Measurements from ENCODE around the gene NOS2. TPM values are rescaled to one million over a fixed set of nuclear protein-coding genes. Genes with fewer than 3 reads are reported as not detected.
"Not testable (repeated sequence)": the region's sequence is repeated elsewhere in the genome, so short reads cannot be mapped to it uniquely, and the experiment has no call there.

NOS2 gene
- total and polyA plus RNA-seq, 2 donors = 0.21 to 0.33 TPM

GRCh38 chr17:27839571-27840405, 39.5 kb upstream of the NOS2 start:
- not testable (repeated sequence) for DNase-seq (ENCODE audit: low read depth in 6 of 9, low spot score in 9 of 9); H3K4me3 ChIP-seq (ENCODE audit: low read length in 2 of 2); H3K36me3 ChIP-seq (ENCODE audit: control insufficient read depth in 2 of 2, insufficient read depth in 2 of 2, low read length in 1 of 2); H3K4me1 ChIP-seq (ENCODE audit: control insufficient read depth in 2 of 2, insufficient read depth in 2 of 2, low read length in 2 of 2); H3K27me3 ChIP-seq (ENCODE audit: control insufficient read depth in 2 of 2, insufficient read depth in 1 of 2, low read length in 1 of 2); H3K9me3 ChIP-seq (ENCODE audit: control insufficient read depth in 2 of 2, insufficient read depth in 1 of 2, low read length in 1 of 2); H3K27ac ChIP-seq (ENCODE audit: low read depth in 1 of 2, low read length in 1 of 2)
- 75% methylated on average over 1 of the region's 4 CpGs for WGBS

DNA sequence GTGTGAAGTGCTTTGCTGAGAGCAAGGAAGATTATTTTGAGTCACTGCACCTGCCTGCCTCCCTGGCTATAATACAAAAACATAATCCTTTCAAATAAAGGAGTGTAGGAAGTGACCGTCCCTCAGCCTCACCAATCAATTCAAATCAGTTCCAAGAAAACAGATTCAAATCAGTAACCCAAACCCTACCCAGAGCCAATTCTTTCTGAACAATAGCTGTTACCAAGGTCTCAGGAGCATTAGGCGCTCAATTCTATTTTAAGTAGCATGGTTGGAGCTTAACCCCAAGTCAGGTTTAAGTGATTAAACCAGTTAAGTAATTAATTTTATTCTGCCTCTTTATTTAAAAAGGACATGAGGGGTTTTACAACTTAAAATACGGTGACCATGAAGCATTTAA, 38.3 kb upstream of the NOS2 start:
- H3K4me1 ChIP-seq (ENCODE audit: control insufficient read depth in 2 of 2, insufficient read depth in 2 of 2, low read length in 2 of 2); H3K27ac ChIP-seq (ENCODE audit: low read depth in 1 of 2, low read length in 1 of 2); H3K27me3 ChIP-seq (ENCODE audit: control insufficient read depth in 2 of 2, insufficient read depth in 1 of 2, low read length in 1 of 2); H3K4me3 ChIP-seq (ENCODE audit: low read length in 2 of 2); H3K36me3 ChIP-seq (ENCODE audit: control insufficient read depth in 2 of 2, insufficient read depth in 2 of 2, low read length in 1 of 2); H3K9me3 ChIP-seq (ENCODE audit: control insufficient read depth in 2 of 2, insufficient read depth in 1 of 2, low read length in 1 of 2); DNase-seq (ENCODE audit: low read depth in 6 of 9, low spot score in 9 of 9): not testable (repeated sequence)
- 97% methylated on average over 2 of the region's 3 CpGs for WGBS

GRCh38 chr17:27837769-27838168, 37.4 kb upstream of the NOS2 start:
- H3K27me3 ChIP-seq (ENCODE audit: control insufficient read depth in 2 of 2, insufficient read depth in 1 of 2, low read length in 1 of 2) = not testable (repeated sequence)

DNA sequence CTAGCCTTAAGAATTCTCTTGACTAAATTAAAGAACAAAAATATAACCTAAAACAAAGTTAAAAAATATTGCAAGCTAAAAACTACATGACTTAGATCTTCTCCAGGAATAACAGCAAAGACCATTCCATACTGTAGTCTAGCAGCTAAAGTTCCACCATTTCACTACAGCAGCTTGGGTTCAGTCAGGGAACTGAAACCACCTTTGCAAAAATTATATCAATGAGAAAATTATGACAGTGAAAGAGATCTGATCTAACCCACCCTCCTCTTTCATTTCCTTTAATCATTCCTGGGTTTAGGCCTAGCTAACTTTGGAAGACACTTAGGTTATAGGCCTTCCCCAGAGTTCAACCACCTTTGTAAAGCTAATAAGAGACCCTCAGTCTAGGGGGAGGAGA, 36.3 kb upstream of the NOS2 start:
- Histone ChIP-seq H3K9me3 (ENCODE audit: control insufficient read depth in 2 of 2, insufficient read depth in 1 of 2, low read length in 1 of 2) (no peaks in the 10 kb centered on the region), H3K27ac (ENCODE audit: low read depth in 1 of 2, low read length in 1 of 2) (no peak overlapping the region), H3K4me3 (ENCODE audit: low read length in 2 of 2) (no peak overlapping the region), H3K36me3 (ENCODE audit: control insufficient read depth in 2 of 2, insufficient read depth in 2 of 2, low read length in 1 of 2) (no peaks in the 10 kb centered on the region), H3K27me3 (ENCODE audit: control insufficient read depth in 2 of 2, insufficient read depth in 1 of 2, low read length in 1 of 2) (no peaks in the 10 kb centered on the region), H3K4me1 (ENCODE audit: control insufficient read depth in 2 of 2, insufficient read depth in 2 of 2, low read length in 2 of 2) (no peaks in the 10 kb centered on the region)
- DNase-seq (ENCODE audit: low read depth in 6 of 9, low spot score in 9 of 9) = no peak

More at GRCh38 chr17:27837769-27838168, 37.4 kb upstream of the NOS2 start:
- 99% methylated on average over 1 of the region's 1 CpG for WGBS
- H3K36me3 ChIP-seq (ENCODE audit: control insufficient read depth in 2 of 2, insufficient read depth in 2 of 2, low read length in 1 of 2); H3K4me1 ChIP-seq (ENCODE audit: control insufficient read depth in 2 of 2, insufficient read depth in 2 of 2, low read length in 2 of 2); DNase-seq (ENCODE audit: low read depth in 6 of 9, low spot score in 9 of 9); H3K27ac ChIP-seq (ENCODE audit: low read depth in 1 of 2, low read length in 1 of 2); H3K4me3 ChIP-seq (ENCODE audit: low read length in 2 of 2); H3K9me3 ChIP-seq (ENCODE audit: control insufficient read depth in 2 of 2, insufficient read depth in 1 of 2, low read length in 1 of 2): not testable (repeated sequence)

DNA sequence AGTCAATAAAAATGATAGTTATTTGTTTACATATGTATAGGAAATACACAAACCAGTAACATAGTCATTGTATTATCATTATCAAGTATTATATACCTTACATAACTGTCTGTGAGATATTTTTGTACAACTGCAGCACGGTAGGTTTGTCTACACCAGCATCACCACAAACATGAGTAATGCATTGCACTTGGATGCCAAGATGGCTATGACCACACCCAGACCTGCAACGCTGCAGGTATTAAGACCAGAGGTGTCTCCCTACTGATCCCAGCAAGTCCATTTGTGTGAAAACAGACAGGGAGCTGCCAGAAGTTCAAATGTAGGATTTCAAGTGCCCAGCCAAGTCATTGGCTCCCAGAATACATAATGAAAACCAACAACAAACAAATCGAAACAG, 34.2 kb upstream of the NOS2 start:
- H3K27me3 ChIP-seq (ENCODE audit: control insufficient read depth in 2 of 2, insufficient read depth in 1 of 2, low read length in 1 of 2) = no peaks in the 10 kb centered on the region
- H3K36me3 ChIP-seq (ENCODE audit: control insufficient read depth in 2 of 2, insufficient read depth in 2 of 2, low read length in 1 of 2) = no peaks in the 10 kb centered on the region
- H3K4me1 ChIP-seq (ENCODE audit: control insufficient read depth in 2 of 2, insufficient read depth in 2 of 2, low read length in 2 of 2) = no peaks in the 10 kb centered on the region
- WGBS = 94% methylated on average over 3 of the region's 3 CpGs
- no peak overlapping the region for H3K4me3 ChIP-seq (ENCODE audit: low read length in 2 of 2)
- H3K27ac ChIP-seq (ENCODE audit: low read depth in 1 of 2, low read length in 1 of 2) = no peak overlapping the region
- no peak for DNase-seq (ENCODE audit: low read depth in 6 of 9, low spot score in 9 of 9)
- H3K9me3 ChIP-seq (ENCODE audit: control insufficient read depth in 2 of 2, insufficient read depth in 1 of 2, low read length in 1 of 2) = no peaks in the 10 kb centered on the region

DNA sequence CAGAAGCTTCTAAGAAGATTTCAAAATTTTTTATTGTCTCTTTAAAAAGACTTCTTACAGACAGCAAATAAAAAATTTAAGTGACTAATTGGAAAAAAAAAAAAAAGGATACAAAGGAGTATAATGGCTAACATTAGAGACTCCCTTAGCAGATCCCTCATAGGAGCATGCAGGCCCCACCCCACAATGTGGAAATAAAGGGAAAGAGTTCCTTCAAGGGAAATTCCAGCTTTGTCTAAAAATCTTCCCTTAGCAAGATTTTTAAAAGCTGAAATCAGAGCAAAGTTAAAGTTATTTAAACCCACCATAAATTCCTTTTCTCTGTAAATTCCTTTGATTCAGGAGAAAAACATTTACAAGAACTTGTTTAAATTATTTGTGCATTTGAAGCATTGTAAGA, 32.5 kb upstream of the NOS2 start:
- DNase-seq (ENCODE audit: low read depth in 6 of 9, low spot score in 9 of 9) = no peak
- H3K4me3 ChIP-seq (ENCODE audit: low read length in 2 of 2) = no peak overlapping the region
- no peaks in the 10 kb centered on the region for H3K27me3 ChIP-seq (ENCODE audit: control insufficient read depth in 2 of 2, insufficient read depth in 1 of 2, low read length in 1 of 2)
- H3K9me3 ChIP-seq (ENCODE audit: control insufficient read depth in 2 of 2, insufficient read depth in 1 of 2, low read length in 1 of 2) = no peaks in the 10 kb centered on the region
- H3K36me3 ChIP-seq (ENCODE audit: control insufficient read depth in 2 of 2, insufficient read depth in 2 of 2, low read length in 1 of 2) = no peaks in the 10 kb centered on the region
- no peaks in the 10 kb centered on the region for H3K4me1 ChIP-seq (ENCODE audit: control insufficient read depth in 2 of 2, insufficient read depth in 2 of 2, low read length in 2 of 2)
- no peak overlapping the region for H3K27ac ChIP-seq (ENCODE audit: low read depth in 1 of 2, low read length in 1 of 2)

GRCh38 chr17:27829888-27830287, 29.6 kb upstream of the NOS2 start:
- not testable (repeated sequence) for H3K27me3 ChIP-seq (ENCODE audit: control insufficient read depth in 2 of 2, insufficient read depth in 1 of 2, low read length in 1 of 2); DNase-seq (ENCODE audit: low read depth in 6 of 9, low spot score in 9 of 9); H3K36me3 ChIP-seq (ENCODE audit: control insufficient read depth in 2 of 2, insufficient read depth in 2 of 2, low read length in 1 of 2); H3K4me3 ChIP-seq (ENCODE audit: low read length in 2 of 2); H3K4me1 ChIP-seq (ENCODE audit: control insufficient read depth in 2 of 2, insufficient read depth in 2 of 2, low read length in 2 of 2); H3K27ac ChIP-seq (ENCODE audit: low read depth in 1 of 2, low read length in 1 of 2); H3K9me3 ChIP-seq (ENCODE audit: control insufficient read depth in 2 of 2, insufficient read depth in 1 of 2, low read length in 1 of 2)
- WGBS = 75% methylated on average over 1 of the region's 1 CpG

DNA sequence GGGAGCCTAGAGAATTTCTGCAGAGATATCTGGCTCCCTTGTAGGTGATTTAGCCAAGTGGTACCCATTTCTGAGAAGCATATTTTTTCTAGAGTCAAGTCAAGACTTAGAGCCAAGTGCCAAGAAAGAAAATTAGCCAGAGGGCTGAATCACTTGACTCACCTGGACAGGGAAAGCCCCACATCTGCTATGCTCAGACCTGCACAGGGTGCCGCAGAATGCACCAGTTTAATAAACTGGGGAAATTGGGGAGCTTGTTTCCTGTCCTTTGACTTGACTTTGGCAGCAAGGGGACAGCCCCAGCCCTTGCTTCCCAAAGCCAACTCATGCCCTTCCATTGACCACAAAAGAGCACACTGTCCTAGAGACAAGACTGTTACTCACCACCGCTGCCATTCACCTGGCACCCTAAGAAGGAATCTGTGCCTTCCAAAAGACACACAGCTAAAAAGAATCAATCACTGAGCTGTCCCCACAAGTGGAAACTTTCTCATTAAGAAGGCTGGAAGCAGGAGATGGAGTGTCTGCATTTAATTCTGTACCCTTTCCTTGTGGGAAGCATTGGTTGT, 28.9 kb upstream of the NOS2 start:
- not testable (repeated sequence) for H3K4me3 ChIP-seq (ENCODE audit: low read length in 2 of 2); H3K27me3 ChIP-seq (ENCODE audit: control insufficient read depth in 2 of 2, insufficient read depth in 1 of 2, low read length in 1 of 2); H3K36me3 ChIP-seq (ENCODE audit: control insufficient read depth in 2 of 2, insufficient read depth in 2 of 2, low read length in 1 of 2); H3K4me1 ChIP-seq (ENCODE audit: control insufficient read depth in 2 of 2, insufficient read depth in 2 of 2, low read length in 2 of 2); H3K9me3 ChIP-seq (ENCODE audit: control insufficient read depth in 2 of 2, insufficient read depth in 1 of 2, low read length in 1 of 2); H3K27ac ChIP-seq (ENCODE audit: low read depth in 1 of 2, low read length in 1 of 2); DNase-seq (ENCODE audit: low read depth in 6 of 9, low spot score in 9 of 9)
- WGBS = no CpG with 5 or more reads among the region's 2 CpGs

DNA sequence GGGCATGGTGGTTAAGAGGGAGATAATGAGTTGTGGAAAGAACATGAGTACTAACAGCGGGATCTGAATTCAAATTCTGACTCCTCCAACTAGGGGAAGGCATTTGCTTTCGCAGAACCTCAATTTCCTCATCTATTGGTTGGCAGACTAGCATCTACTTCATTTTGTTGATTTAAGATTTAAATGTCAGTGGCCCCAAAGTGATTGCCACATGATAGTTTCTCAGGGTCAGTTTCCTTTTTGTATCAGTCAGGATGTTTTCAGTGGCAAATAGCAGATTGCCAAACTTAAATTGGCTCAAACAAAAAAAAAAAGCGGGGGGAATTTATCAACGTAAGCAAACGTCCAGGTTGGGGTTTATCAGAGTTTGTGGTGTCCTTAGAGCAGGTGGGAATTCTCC, 25.1 kb upstream of the NOS2 start:
- WGBS = 91% methylated on average over 5 of the region's 5 CpGs
- DNase-seq (ENCODE audit: low read depth in 6 of 9, low spot score in 9 of 9) = no peak
- Histone ChIP-seq H3K4me1 (ENCODE audit: control insufficient read depth in 2 of 2, insufficient read depth in 2 of 2, low read length in 2 of 2) (no peaks in the 10 kb centered on the region), H3K9me3 (ENCODE audit: control insufficient read depth in 2 of 2, insufficient read depth in 1 of 2, low read length in 1 of 2) (peaks cover 0 to 1% of the 10 kb centered on the region in 2 donors), H3K27me3 (ENCODE audit: control insufficient read depth in 2 of 2, insufficient read depth in 1 of 2, low read length in 1 of 2) (no peaks in the 10 kb centered on the region), H3K4me3 (ENCODE audit: low read length in 2 of 2) (no peak overlapping the region), H3K36me3 (ENCODE audit: control insufficient read depth in 2 of 2, insufficient read depth in 2 of 2, low read length in 1 of 2) (no peaks in the 10 kb centered on the region), H3K27ac (ENCODE audit: low read depth in 1 of 2, low read length in 1 of 2) (no peak overlapping the region)
